GM10248 (cell line): ENCODE data around the gene HIKESHI.
"Not testable (repeated sequence)": the region's sequence is repeated elsewhere in the genome, so short reads cannot be mapped to it uniquely, and the experiment has no call there.

Source experiments
- CTCF ChIA-PET: fragments of 300-600 bp; sonication (Branson Sonifier 250); formaldehyde crosslinking; extraction: SDS; loops from one replicate; lab custom pipeline; 2021; ENCODE audit warnings: antibody characterized with exemption; lab: Yijun Ruan, JAX
- POLR2A ChIA-PET: fragments of 350-650 bp; sonication (Branson Sonifier 250); formaldehyde crosslinking; extraction: SDS; loops from one replicate; lab custom pipeline; 2020; ENCODE audit warnings: antibody characterized with exemption; lab: Yijun Ruan, JAX
- DNase-seq: peaks from one replicate; pipeline ENCODE4 v3.0.0; 2012; ENCODE audit errors: extremely low spot score
- CTCF ChIP-seq: IDR thresholded peaks from 2 replicates; pipeline ENCODE4 v1.5.1; 2012; ENCODE audit warnings: mild to moderate bottlenecking, low read depth; ENCODE audit errors: extremely low read depth, missing control alignments, control extremely low read depth

HIKESHI gene

GRCh38 chr11:86314636-86315035 is 12.6 kb downstream of the HIKESHI start:
- DNase-seq = no peak
- POLR2A ChIA-PET = no interaction called here
- no peak for TF ChIP-seq CTCF
- CTCF ChIA-PET = interaction anchor here (1.1 to 1.6 kb wide), 3 partner anchors 14 to 96 kb away, joined by 3 to 6 read pairs (median 3); no protein-coding TSS in a partner anchor

- CTCF ChIA-PET = interaction anchor here (1.3 to 1.5 kb wide), 4 partner anchors 12 to 141 kb away, joined by 3 to 5 read pairs (median 4); partner anchors contain the start of gene HIKESHI
- no peak for TF ChIP-seq CTCF
- POLR2A ChIA-PET = no interaction called here
- DNase-seq = no peak
These were observed 33.2 kb downstream of the HIKESHI start for GRCh38 chr11:86335131-86335767.

- ChIA-PET POLR2A (no interaction called here), CTCF (interaction anchor here (0.6 to 1.5 kb wide), 3 partner anchors 9 to 18 kb away, joined by 3 to 4 read pairs (median 3); no protein-coding TSS in a partner anchor)
- no peak for TF ChIP-seq CTCF
- DNase-seq = no peak
These were observed 35.2 kb downstream of the HIKESHI start for GRCh38 chr11:86337227-86337626.

- DNase-seq = no peak
- ChIA-PET CTCF (no interaction called here), POLR2A (no interaction called here)
- no peak for TF ChIP-seq CTCF
These were observed 39.3 kb downstream of the HIKESHI start for GRCh38 chr11:86341382-86341781.

GRCh38 chr11:86346513-86346912 is 44.5 kb downstream of the HIKESHI start:
- no peak for TF ChIP-seq CTCF
- no peak for DNase-seq
- CTCF ChIA-PET = interaction anchor here (1.0 to 1.6 kb wide), 3 partner anchors 9 to 16 kb away, joined by 3 to 5 read pairs (median 3); no protein-coding TSS in a partner anchor
- POLR2A ChIA-PET = no interaction called here

- no peak for DNase-seq
- POLR2A ChIA-PET = no interaction called here
- CTCF ChIA-PET = interaction anchor here (0.6 to 1.3 kb wide), 2 partner anchors 9 to 18 kb away, joined by 3 read pairs; no protein-coding TSS in a partner anchor
- no peak for TF ChIP-seq CTCF
These were observed 53.2 kb downstream of the HIKESHI start for GRCh38 chr11:86355256-86355655.

GRCh38 chr11:86357412-86357811 is 55.4 kb downstream of the HIKESHI start:
- DNase-seq, POLR2A ChIA-PET: not testable (repeated sequence)
- CTCF ChIA-PET = interaction anchor here (1.0 to 1.1 kb wide), 2 partner anchors 10 to 14 kb away, joined by 3 read pairs; no protein-coding TSS in a partner anchor
